Measurements from ENCODE around the gene LRP8.

Gene LRP8

GRCh38 chr1:53328009-53328461 is at the start of gene LRP8:
Gene LRP8, minus strand, starts transcription at chr1:53328070. Its CDS starts 158 bp downstream, at chr1:53327912.
- peak; percentile 86 for DNase-seq

GRCh38 chr1:53377438-53377841 is 49.6 kb upstream of the LRP8 start:
- DNase-seq, result peak; percentile 21

- peak; percentile 14 for DNase-seq
Measured at GRCh38 chr1:53376742-53377437, 49.0 kb upstream of the LRP8 start.

- peak; percentile 12 for DNase-seq
Measured at GRCh38 chr1:53376041-53376461, 48.2 kb upstream of the LRP8 start.

DNA sequence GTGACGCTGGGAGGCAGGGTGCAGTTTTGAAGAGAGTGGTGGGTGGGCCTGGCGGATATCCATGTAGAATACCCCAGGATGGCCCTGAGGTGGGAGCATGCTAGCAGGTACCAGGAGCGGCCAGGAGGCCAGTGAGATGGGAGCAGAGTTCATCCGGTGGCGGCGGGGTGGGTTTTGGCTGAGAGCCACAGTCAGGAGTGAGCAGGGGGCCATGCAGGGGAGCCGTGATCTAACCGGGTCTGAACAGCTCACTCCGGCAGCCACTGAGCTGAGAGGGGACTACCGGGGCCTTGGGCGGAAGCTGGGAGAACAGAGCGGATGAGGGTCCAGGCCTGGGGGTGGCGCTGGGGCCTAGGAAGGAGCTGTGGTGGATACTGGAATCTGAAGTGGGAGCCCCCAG is 47.6 kb upstream of the LRP8 start:
- DNase-seq, result peak; percentile 19

DNA sequence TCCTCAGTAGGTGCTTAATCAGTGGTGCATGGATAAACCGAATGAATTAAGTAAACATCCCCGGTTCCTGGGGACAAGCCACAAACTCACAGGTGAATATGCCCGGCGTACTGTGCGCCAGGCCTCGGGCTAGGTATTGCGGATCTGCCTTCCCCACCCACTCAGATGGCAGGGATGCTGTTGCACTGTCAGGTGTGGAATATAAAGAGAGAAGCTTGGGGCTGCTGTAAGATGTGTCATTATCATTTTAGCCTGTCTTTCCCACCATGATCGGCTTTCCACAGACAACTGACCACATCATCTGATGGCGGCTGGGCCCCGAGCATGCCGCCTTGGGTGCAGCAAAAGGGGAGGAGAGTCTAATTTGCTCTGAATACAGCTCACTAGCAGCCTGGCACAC is 45.4 kb upstream of the LRP8 start:
- peak; percentile 6 for DNase-seq

DNA sequence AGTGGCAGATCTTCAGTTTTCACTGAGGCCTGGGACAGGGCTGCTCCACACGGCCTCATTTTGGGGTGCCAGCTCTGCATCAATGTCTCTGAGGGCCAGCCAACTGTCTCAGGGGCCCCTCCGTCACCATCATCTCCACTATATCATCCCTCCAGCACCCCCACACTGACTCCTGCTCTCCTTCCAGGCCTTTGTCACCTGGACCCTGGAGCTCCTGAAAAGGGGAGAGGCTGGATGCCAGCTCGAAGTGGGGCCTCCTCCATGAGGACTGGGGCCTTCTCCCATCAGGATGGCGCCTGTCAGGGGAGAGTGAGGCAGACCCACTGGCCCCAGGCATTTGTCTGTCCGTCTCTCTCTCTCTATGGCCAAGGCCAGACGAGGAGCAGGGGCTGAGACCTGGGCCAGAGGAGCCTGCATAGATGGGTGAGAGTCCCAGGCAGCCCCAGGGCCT is 44.7 kb upstream of the LRP8 start:
- DNase-seq, result peak; percentile 7

DNA sequence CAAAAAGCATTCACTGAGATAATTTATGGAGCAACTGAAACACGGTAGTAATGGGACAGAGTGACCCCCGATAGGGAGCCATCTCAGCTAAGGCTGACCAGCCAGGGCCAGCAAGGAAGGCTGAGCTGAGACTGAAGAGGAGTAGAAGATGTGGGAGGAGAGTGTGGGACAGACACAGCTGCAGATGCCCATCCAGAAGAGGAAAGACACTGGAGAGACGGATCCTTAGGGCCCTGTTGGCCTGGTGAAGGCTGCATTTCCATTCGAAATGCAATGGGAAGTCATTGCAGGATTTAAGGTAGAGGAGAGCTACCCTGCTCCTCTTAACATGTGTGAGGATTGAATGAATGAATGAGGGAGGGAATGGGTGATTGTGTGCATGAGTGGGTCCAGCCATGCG is 44.0 kb upstream of the LRP8 start:
- peak; percentile 13 for DNase-seq

DNA sequence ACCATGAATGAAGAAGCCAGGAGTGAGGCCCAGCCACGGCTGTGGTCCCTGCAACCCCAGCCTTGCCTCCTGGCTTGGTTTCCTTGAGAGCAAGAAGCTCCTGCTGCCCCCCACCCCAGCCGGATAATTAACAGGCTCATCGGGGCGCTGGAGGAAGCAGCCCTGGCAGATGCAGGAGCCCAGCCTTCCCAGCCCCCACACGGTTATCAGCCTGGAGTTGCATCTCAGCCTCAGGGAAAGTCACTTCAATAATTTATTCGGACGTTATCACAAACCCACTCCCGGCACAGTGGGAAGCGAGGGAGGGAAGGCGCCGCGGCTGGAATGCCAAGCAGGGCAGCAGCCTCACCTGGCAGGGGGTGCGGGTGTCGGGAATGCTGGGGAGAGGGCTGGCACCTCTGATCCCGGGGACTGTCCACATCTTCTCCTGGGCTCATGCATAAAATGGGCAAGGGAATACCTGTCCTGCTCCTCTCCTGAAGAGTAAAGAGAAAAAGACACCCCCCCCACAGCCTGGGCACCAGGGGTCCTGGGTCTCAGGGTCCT is 43.3 kb upstream of the LRP8 start:
- DNase-seq, result peak; percentile 19

GRCh38 chr1:53370369-53370961 is 42.6 kb upstream of the LRP8 start:
- peak; percentile 25 for DNase-seq

DNA sequence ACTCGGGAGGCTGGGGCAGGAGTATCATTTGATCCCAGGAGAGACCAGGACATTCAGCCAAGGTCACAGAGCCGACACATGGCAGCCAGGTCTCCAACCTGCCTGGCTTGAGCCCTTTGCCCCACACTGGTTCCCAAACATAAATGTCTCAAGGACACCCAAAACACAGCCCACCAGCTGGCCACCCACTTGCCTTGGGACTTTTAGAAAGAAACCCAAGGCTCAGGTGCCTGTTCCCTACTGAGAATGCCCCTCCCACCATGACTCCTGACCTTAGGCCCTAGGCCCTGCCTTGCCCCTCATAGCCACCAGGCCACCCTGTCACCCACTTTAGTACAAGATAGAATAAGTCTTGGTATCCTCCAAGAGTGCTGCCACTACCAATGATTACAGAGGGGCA is 41.9 kb upstream of the LRP8 start:
- DNase-seq, result peak; percentile 14

GRCh38 chr1:53369034-53369750 is 41.3 kb upstream of the LRP8 start:
- DNase-seq, result peak; percentile 23

- peak; percentile 25 for DNase-seq
Measured at GRCh38 chr1:53368314-53369033, 40.6 kb upstream of the LRP8 start.

DNA sequence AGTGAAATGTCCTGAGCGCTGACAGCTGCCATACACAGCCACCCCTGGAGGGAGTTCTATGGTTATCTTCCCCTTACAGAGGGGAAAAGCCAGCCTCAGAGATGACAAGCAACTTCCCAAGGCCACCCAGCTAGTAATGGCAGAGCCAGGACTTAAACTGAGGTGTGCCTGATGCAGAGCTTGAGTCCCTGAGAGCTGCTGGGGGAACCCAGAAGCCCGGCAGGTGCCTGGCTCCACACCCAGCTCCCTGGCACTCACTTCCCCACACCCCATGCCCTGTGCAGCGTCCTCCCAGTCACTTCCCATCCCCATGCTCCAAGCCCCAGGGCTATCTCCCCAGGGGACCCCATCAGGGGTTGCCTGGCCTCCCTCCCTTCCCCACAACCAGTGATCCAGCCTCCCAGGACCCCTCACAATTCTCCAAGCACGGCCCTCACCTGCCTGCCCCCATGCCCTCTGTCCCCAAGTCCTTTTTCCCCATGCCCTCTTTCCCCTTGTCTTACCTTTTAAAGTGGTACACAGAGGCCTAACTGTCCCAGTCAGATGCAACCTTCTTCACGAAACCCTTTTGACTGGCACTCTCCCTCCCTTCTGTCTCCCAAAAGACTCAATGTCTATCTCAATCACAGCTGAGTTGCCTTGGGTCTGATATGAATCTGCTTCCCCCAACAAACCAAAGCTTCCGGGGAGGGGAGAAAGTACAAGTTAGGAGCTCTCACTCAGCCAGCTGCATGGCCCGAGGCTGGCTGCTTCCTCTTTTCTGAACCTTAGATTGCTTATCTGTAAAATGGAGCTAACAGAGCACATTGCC is 39.8 kb upstream of the LRP8 start:
- DNase-seq, result peak; percentile 28

DNA sequence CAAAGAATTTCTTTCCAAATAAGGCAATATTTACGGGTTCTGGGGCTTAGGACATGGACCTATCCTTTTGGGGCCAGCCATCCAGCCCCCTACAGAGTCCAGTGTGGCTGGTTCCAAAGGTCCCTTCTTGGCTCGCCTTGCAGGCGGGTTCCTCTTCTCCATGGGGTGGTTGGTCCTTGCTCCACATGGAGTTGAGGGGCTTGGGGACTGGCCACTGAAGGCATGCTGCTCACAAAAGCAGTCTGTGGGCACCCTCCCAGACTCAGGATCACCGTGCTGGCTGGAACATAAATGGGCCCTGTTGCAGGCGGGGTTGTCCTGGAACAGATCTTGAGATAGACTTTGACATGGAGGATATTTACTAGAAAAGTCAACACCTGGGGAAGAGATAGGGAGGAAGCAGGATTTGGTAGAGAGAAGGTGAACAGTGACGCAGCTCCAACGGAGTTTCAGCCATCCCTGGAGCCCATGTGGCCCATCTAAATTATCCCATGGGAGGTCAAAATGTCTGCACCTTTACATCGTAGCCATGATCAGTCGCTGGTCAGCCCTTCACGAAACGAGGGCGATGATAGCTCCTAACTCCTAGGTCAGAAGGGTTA is 39.1 kb upstream of the LRP8 start:
- peak; percentile 17 for DNase-seq

DNA sequence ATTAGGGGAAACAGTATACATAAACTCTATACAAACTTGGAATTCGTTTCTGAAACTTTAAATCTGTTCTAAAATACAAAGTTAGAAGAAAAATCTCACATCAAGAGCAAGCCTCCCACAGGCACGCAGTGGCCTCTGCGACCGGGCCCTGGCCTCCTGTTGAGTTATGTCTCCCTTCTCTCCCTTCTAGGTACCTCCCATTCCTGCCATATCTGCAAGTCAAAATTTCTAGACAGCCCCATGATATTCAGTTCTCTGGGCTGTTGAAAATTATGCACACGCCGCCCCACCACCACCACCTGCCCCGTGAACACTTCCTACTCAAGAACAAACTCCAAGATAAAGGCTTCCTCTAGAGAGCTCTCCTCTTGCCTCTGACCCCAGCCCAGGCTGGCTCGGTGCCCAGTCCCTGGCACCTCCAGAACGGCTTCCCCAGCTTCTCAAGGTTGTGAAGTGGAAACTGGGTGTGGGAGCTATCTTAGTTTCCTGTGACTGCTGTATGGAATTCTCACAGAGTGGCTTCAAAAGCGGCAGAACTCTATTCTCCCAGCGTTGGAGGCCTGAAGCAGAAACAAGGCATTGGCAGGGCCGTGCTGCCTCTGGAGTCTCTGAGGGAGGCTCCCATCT is 37.7 kb upstream of the LRP8 start:
- DNase-seq, result peak; percentile 15

DNA sequence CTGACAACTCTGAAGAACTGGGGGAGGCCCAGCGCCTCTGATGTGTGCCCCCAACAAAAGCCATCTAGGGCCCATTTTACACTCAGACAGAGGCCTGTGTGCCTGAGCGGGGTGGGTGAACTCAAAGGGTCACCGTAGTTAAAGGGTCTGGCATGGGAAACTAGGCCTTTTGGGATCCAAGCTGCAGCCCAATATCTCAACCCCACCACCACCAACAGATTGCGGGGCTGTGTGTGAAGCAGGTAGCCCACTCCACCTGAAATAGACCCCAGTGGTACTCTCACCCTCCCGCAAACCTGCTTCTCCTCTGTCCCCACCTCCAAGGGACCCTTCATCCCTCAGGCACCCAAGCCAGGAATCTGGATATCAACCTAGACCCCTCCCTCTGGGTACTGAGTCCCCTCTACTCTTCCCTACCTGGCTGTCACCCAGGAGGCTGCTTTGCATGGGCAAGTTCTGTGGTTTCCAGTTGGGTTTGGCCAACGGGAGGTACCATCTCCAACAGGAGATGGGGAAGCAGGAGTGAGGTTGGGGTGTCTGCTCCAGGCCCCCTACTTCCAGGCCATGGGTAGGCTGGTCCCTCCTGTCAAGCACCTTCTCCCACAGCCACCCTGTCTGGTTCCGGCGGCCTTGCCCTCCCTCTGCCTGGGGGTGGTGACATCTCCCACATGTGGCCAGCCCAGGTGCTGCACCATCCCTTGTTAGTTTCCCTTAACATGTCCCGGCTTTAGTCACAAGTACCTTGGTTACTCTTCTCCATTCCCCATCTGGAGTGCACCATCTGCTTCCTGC is 35.2 kb upstream of the LRP8 start:
- DNase-seq, result peak; percentile 29

GRCh38 chr1:53362270-53362669 is 34.4 kb upstream of the LRP8 start:
- peak; percentile 9 for DNase-seq

GRCh38 chr1:53361541-53361961 is 33.7 kb upstream of the LRP8 start:
- DNase-seq, result peak; percentile 15

- DNase-seq, result no peak
Measured at GRCh38 chr1:53359934-53360276, 32.0 kb upstream of the LRP8 start.
